ENCODE results near the gene INCENP.
A peak's percentile ranks its signal among the peaks of the same experiment; 100 is the strongest.
"Not testable (repeated sequence)": the region's sequence is repeated elsewhere in the genome, so short reads cannot be mapped to it uniquely, and the experiment has no call there.

The INCENP gene

DNA sequence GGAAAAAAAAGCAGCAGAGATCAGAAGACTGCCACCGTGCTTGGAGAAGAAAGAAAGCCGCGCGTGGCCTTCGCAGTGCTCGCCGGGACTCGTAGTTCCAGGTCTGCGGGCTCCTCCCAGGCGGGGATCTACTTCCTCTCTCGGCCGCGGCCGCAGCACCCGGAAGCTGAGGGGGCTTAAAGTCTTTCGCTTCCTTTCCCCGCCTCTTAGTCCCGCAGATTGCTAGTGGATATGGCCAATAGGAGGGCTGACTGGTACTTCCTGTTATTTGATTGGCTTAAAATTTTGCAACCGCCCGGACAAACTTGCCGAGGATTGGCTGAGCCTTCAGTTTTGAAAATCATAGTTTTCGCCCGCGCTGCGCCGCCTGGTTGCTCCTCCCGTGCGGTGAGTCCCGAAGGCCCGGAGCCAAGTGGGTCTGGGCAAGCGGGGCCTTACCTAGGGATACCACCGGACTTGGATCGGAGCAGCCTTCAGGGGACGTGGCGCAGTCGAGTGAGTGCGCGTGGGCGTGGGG, at the start of gene INCENP:
INCENP (plus strand) TSS at position 343 of the 517 bp plus-strand sequence. CDS start 4,151 bp downstream, outside the sequence.
- DNase-seq (ENCODE audit: low read depth, low spot score) = peak; percentile 99

DNA sequence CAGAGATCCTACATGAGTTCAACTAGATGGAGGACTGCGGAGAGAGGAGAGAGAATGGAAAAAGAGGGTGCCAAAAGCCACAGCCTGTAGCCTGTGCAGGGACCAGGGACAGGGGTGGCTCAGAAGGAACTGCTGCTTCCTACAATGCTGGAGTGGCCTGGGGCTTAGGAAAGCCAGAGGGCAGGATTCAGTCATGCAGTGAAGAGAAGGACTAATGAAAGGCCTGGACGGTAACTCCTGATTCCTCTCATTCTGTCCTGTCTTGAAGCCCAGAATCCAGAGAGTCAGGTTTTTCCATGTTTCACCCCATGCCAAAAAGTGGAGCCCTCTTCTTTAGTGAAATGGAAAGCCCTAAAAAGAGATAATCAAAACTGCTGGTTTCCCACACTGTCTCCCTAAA, 48.4 kb upstream of the INCENP start:
- DNase-seq (ENCODE audit: low read depth, low spot score) = peak; percentile 71

DNA sequence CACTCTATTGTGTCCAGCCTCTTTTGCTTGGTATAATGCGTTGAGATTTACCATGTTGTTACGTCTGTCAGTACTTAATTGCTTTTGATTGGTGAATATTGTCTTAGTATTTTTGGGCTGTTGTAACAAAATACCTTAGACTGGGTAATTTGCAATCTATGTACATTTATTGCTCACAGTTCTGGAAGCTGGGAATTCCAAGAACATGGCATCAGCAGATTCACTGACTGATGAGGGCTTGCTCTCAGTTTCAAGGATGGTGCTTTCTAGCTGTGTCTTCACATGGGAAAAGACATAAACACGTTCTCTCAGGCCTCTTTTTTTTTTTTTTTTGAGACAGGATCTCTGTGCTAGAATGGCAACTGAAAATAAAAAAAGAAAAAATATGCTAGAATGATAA, 46.7 kb upstream of the INCENP start:
- no peak for DNase-seq (ENCODE audit: low read depth, low spot score)

DNA sequence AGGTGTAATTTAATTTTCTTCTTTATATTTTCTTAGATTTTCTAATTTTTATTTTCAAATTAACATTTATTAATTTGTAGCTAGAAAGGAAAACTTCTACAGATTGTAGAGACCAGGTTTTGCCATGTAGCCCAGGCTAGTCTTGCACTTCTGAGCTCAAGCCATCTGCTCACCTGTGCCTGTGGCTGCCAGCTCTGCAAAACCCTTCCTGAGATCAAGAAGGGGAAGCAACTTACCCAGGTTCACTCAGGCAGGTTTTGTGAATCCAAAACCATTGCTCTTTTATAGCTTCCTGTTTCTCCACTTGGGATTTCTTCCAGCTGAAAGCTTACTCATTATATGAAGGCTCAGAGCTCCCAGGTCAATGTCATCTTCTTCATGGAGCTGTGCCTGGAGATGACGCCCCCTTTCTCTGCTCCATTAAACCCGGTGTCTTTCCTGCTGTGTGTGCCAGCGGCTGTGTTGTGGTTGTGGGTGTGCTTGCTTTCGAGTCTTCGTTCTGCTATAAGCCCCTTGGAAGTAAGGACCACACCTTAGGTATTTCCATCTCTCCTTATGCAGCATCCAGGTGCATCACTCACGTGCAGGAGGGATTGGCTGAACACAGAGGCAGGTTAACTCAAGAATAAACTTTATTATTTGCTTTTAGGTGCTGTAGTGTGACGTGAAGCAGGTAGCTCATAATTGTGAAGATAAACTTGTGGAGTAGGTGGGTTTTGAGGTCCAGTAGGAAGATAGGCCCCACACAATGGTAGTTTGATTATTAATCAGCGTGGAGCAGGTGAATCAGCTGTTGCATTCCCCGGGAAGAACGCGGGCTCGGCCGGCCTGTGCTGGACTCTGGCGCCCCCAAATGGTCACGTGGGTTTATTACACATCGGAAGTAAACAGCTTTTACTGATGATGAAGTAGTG, 42.2 kb upstream of the INCENP start:
- DNase-seq (ENCODE audit: low read depth, low spot score) = peak; percentile 78

DNA sequence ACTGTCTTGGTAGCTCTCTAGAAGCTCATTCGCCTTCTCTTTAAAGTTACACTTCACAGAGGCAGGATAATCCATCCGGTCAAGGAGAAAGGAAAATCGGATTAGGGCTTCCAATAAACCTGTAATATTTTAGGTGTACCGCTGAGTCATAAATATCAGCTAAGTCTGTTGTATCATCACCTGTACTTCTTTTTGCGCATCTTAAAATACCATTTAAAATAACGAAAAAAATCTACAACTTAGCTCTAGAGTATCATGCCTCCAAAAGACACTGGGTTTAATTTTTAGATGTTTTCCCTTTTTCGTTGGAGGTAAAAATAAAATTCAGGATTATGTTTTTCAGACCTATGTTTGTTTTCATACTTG, 41.5 kb upstream of the INCENP start:
- DNase-seq (ENCODE audit: low read depth, low spot score) = no peak

DNA sequence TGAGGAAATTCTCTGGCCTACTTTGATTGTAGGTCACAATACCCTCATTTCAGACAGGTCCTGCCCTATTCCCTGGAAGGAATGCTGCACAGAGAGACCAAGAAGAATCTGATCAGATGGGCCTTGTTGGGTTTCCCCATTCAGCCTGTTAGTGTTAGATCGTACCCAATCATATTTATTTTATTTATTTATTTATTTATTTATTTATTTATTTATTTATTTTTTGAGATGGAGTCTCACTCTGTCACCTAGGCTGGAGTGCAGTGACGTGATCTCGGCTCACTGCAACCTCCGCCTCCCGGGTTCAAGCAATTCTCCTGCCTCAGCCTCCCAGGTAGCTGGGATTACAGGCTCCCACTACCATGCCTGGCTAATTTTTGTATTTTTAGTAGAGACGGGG, 39.0 kb upstream of the INCENP start:
- not testable (repeated sequence) for DNase-seq (ENCODE audit: low read depth, low spot score)

DNA sequence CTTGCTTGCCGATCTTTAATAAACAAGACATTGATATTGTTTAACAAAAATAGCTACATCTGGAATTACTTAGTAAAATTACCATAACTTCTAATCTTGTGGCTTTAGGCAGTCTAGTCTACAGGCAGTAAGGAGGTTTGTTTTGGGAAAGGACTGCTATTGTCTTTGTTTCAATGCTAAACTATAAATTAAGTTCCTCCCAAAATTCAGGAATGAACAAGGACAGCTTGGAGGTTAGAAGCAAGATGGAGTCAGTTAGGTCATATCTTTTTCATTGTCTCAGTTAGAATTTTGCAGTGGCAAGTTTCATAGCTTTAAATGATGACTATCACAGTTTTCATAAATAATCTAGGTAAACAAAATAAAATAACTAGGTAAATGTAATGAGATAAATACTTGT, 36.1 kb upstream of the INCENP start:
- DNase-seq (ENCODE audit: low read depth, low spot score) = no peak

DNA sequence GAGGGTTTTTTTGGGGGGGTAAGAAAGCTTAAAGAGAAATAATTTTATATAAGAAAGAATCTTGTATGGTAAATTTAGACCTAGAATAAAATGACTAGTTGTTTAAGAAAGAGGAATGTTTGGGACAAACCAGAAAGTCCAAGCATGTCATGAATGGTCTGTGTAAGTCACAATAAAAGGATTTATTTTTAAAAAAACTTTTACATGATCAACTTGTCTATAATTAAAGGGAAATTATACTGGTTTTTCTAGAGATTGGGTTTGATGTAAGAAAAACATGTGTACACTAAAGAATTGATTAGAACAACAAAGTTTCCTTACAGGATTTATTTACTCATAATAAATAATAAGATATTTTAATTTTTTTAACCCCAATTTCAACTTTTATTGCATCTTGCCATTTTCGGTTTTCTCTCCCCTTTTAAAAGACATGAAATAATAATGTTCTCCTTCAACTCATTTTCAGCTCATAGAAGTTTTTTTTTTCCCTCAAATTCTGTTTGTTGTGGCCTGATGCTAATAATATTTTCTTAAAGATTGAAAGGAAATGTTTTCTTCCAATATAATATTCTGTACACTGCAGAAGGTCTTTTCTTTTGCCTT, 35.4 kb upstream of the INCENP start:
- DNase-seq (ENCODE audit: low read depth, low spot score) = no peak

DNA sequence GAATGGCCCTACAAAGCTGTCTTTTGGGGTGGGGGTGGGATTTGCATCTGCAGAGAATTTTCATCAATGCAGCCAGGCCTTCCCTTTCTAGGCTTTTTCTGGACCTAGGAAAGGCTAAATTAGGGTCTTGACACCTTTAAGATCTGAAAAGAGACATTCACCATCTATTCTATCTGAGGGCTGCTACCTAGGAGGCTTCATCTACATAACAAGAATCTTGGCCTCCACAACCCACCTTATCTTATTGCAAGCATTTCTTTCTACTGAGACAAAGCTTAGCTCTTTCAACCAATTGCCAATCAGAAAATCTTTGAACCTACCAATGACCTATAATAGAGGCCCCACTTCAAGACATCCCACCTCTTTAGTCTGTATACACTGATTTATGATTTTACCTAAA, 20.7 kb upstream of the INCENP start:
- DNase-seq (ENCODE audit: low read depth, low spot score) = no peak

DNA sequence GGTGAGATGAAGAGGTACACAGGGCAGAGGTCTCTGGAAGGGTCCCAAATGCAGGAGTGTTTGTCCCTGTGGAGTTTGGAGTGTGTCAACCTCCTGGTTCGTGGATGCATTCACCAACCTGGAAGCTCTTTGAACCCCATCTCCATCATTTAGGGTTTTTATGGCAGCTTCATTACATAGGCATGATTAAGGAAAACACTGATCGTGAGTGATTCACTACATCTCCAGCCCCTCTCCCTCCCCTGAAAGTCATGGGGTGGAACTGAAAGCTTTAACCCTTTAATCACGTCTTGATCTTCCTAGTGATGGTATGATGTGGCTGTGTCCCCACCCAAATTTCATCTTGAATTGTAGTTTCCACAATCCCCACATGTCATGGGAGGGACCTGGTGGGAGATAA, 19.8 kb upstream of the INCENP start:
- DNase-seq (ENCODE audit: low read depth, low spot score) = no peak

DNA sequence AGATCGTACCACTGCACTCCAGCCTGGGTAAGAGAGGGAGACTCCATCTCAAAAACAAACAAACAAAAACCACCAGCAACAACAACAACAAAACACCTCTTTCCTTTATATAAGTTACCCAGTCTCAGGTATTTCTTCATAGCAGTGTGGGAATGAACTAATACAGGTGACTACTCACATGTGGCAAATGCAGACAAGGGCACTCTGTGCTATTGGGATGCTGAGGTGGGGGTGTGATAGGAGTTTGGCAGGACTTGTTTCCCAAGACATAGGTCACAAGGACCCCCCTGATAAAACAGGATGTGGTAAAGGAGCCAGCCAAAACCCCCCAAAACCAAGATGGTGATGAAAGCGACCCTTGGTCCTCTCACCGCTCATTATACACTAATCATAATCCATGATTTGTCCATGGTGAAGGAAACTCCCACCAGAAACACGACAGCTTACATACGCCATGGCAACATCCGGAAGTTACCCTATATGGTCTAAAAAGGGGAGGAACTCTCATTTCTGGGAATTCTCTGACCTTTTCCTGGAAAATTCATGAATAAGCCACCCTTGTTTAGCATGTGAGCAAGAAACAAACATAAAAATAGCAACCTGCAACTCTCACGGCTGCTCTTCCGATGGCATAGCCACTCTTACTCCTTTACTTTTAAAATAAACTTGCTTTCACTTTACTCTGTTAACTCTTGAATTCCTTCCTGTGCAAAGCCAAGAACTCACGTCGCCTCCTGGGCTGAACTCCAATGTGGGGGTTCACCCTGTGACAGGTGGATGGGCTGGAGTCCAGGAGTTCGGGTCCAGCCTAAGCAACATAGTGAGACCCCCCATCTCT, 18.8 kb upstream of the INCENP start:
- DNase-seq (ENCODE audit: low read depth, low spot score) = no peak

DNA sequence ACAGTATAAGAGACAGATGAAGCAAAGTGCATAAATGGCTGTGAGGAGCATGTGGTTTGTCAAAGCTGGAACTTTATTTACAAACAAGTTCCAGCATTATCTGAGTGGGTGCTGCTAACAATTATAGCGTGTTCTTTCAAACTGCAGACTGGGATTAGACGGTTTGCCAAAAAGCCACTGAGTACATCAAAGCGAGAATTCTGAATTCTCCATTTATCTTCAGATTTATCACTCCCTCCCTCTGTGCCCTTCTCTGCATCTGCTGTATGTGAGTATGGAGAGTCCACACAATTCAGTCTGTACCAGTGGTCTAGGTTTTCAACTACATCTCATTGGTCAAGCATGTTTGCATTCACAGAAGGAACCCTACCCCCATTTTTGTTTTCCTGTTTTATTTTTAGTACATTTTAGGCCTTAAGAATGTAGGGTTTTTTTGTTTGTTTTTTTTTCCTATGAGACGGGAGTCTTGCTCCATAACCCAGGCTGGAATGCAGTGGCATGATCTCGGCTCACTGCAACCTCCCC, 18.1 kb upstream of the INCENP start:
- DNase-seq (ENCODE audit: low read depth, low spot score) = no peak

DNA sequence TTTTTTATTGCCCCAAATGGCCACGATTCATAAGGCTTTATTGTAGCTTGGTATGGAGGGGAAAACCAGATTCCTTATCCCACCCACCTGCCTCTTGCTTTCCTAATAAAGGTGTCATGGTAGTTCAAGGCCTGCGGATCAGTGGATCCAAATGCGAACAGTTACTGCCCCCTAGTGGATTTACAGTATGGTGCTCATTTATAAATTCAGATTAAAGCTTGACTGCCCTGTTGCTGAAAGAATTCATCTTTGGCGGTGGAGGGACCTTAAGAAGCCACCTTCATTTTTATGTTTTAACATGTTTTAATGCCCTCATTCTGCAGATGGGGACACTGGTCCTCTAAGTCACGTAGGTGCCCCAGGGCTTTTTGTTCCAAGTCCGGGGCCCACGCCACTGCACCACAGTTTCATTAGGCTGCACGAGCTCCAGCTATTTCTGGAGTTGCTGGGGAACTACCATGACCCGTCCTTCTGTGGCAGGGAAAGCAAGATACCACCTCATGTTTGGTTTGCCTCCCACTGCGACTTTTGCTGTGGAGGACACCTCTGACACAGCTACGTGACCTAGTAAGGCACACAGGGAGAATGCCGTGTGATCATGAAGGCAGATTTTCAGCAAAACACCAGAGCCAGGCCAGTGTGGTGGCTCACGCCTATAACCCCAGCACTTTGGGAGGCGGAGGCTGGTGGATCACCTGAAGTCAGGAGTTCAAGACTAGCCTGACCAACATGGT, 15.6 kb upstream of the INCENP start:
- peak; percentile 62 for DNase-seq (ENCODE audit: low read depth, low spot score)

DNA sequence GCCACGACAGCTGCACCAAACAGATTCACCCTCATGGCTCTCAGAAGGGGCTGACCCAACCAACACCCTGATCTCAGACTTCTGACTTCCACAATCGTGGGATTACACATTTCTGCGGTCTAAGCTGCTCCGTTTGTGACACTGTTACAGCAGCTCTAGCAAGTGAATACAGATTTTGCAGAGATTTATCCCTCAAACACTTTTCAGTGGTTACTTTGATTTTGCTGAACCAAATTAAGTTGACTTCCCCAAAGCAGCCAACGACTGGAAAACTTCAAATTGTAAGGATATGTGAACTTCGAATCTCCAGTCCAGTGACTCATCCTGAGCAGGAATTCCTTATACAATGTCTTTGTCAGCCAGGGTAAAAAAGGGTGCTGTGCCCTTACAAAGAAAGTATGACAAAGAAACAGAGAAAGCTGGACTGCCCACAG, 14.8 kb upstream of the INCENP start:
- DNase-seq (ENCODE audit: low read depth, low spot score) = no peak

DNA sequence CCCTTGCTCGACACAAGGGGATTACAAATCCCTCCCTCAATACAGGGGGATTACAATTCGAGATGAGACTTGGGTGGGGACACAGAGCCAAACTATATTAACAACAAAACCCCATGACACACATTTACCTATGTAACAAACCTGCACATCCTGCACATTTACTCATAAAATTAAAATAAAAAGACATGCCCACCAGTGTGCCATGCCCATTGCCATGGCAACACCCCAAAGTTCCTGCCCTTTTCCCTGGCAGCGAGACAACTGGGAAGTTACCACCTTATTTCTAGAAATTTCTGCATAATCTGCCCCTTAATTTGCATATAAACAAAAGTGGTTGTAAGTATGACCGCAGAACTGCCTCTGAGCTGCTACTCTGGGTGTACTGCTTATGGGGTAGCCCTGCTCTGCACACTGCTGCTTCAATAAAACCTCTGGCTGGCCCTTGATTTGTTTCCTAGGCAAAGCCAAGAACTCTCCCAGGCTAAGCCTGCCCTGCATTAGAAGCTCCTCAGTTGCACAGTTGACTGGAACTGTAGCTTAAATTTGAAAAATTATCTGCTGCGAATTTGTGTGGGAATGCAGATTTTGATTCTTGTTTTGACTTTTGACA, 8.6 kb upstream of the INCENP start:
- no peak for DNase-seq (ENCODE audit: low read depth, low spot score)

DNA sequence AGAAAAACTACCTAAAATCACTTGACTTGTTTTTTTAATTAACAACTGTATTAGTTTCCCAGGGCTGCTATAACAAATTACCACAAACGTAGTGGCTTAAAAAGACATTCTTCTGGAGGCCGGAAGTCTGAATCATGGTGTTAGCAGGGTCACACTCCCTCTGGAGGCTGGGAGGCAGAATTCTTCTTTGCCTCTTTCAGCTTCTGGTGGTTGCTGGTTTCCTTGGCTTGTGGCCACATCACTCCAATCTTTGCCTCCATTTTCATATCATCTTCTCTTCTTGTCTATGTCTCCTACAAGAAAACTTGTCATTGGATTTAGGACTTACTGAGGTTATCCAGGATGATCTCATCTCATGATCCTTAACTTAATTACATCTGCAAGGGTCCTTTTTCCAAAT, 7.4 kb upstream of the INCENP start:
- DNase-seq (ENCODE audit: low read depth, low spot score) = no peak

DNA sequence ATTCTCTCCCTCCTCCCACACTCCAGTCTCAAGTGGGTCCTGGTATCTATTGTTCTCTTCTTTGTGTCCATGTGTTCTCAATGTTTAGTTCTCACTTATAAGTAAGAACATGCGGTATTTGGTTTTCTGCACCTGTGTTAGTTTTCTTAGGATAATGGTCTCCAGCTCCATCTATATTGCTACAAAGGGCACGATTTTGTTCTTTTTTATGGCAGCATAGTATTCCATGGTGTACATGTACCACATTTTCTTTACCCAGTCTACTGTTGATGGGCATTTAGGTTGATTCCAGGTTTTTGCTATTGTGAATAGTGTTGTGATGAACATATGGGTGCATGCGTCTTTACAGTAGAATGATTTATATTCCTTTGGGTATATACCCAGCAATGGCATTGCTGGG, 4.2 kb upstream of the INCENP start:
- DNase-seq (ENCODE audit: low read depth, low spot score) = no peak

DNA sequence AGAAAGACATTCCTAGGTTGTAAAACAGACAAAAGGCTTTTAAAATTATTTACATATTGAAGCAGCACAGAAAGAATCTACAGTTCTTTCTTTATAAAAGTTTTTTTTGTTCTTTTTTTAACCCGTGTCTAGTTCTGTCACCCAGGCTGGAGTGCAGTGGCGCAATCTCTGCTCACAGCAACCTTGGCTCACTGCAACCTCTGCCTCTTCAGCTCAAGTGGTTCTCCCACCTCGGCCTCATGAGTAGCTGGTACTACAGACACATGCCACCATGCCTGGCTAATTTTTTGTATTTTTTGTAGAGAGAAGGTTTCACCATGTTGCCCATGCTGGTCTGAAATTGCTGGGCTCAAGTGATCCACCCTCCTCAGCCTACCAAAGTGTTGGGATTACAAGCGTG, 3.8 kb upstream of the INCENP start:
- no peak for DNase-seq (ENCODE audit: low read depth, low spot score)

DNA sequence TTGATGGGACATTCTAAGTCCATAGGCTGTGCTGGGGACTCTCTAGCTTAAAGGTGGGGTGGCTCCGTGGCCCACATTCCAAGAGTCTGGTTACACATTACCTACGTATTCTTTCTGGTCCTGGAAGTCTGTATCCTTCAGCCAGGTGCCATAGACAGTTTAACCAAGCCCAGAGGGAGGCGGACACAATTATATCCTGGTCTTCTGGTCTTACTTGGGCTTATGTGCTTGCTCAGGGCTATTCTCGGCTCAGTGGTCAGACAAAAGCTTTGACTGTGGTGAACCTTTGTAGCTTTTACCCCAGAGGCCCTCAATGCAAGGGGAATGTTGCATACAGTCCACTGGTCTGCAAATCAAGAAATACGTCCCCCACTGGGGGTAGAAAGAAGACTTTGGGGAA, 3.4 kb upstream of the INCENP start:
- DNase-seq (ENCODE audit: low read depth, low spot score) = no peak

DNA sequence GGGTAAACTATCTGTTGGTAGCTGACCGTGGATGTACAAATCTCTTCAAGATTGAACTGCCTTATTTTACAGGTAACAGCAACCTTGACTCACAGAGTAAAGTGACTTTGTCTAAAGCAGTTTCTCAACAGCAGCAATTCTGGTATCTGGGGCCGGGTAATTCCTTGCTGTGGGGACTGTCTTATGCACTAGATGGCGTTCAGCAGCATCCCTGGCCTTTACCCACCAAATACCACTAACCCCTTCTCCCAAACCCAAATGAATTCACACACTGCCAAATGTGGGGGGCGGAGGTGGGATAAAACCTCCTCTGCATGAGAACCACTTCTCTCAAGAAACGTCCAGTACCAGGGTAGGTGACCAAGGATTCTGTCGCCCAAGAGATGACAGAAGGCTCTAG, 1.7 kb upstream of the INCENP start:
- DNase-seq (ENCODE audit: low read depth, low spot score) = peak; percentile 36
